ENCODE data around the gene TNFSF15.

The TNFSF15 gene

DNA sequence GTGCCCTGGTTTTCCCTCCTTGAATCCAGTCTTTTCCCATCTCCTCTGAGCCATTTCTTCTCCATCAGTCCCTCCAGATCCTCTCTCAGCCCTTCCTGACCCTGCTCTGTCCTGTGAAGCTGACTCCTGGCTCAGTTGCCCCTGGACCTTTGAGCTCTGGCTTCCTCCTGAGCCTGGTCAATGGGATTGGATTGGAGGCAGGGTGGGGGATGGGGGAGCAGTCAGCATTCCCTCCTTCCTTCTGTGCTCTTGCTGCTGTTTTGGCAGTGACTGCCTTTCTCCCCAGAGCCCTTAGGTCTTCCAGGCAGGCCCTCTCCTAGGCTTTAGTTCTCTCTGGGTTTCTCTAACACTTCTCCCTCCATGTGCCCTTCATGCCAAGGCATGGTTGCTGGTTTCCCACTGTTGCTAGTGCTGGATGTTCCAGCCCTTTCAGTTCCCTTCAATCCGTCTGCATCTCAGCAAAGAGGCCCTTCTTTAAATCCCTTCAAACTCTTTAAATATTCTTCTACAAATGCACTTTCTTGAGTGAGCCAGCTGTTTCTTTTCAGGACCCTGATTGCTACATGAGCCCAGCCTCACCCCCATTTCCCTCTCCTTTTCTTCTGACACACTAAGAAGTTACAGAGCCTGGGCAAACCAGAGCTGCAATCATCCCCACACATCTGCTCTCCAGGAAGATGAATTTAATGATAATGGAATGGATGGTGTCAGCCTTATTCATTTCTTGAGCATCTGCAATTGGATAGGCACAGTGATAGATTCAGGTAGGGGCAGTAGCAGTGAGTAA, 2.2 kb downstream of the TNFSF15 start:
- Histone ChIP-seq H3K4me3 (ENCODE audit: low read length) (no peak overlapping the region), H3K4me1 (ENCODE audit: low read length) (peaks cover 39% of the 10 kb centered on the region), H3K27me3 (ENCODE audit: low read depth, low read length) (peaks cover 29% of the 10 kb centered on the region), H2AFZ (ENCODE audit: low read depth, low read length) (no peak overlapping the region), H4K20me1 (ENCODE audit: insufficient read depth, low read length) (no peaks in the 10 kb centered on the region), H3K4me2 (ENCODE audit: low read length) (no peak overlapping the region), H3K36me3 (replicated peaks; ENCODE audit: low read depth, low read length) (no peaks in the 10 kb centered on the region), H3K9ac (ENCODE audit: low read length) (no peak overlapping the region), H3K27ac (ENCODE audit: low read length) (no peak overlapping the region), H3K79me2 (ENCODE audit: low read length) (no peaks in the 10 kb centered on the region), H3K9me3 (ENCODE audit: insufficient read depth, low read length) (no peaks in the 10 kb centered on the region)
- TF ChIP-seq, protein P1, sequence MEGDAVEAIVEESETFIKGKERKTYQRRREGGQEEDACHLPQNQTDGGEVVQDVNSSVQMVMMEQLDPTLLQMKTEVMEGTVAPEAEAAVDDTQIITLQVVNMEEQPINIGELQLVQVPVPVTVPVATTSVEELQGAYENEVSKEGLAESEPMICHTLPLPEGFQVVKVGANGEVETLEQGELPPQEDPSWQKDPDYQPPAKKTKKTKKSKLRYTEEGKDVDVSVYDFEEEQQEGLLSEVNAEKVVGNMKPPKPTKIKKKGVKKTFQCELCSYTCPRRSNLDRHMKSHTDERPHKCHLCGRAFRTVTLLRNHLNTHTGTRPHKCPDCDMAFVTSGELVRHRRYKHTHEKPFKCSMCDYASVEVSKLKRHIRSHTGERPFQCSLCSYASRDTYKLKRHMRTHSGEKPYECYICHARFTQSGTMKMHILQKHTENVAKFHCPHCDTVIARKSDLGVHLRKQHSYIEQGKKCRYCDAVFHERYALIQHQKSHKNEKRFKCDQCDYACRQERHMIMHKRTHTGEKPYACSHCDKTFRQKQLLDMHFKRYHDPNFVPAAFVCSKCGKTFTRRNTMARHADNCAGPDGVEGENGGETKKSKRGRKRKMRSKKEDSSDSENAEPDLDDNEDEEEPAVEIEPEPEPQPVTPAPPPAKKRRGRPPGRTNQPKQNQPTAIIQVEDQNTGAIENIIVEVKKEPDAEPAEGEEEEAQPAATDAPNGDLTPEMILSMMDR (IDR thresholded peaks at IDR 0.05; ENCODE audit: low read depth, low read length), result no peak
- TF ChIP-seq EZH2phosphoT487 (IDR thresholded peaks at IDR 0.05; ENCODE audit: low read depth), result no peak

DNA sequence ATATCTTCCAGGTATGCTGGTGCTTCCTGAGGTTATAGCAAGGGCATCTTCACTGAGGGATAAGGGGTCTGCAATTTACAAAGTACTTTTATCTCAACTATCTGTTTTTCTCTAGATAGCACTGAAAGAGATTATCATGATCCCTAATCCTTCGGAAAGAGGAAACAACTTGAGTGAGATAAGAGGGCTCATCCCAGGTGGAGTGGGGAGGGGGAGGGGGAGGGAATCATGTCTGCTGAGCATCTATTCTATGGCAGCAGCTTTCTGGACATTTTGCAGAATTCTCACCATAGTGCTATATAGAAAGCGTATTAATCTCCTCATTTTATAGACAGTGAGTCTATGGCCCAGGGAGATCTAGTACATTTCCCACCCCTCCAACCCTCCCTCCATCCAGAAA, 5.9 kb downstream of the TNFSF15 start:
- Histone ChIP-seq H2AFZ (ENCODE audit: low read depth, low read length) (no peak overlapping the region), H3K9me3 (ENCODE audit: insufficient read depth, low read length) (no peaks in the 10 kb centered on the region), H3K4me2 (ENCODE audit: low read length) (no peak overlapping the region), H3K4me1 (ENCODE audit: low read length) (peaks cover 11% of the 10 kb centered on the region), H3K27ac (ENCODE audit: low read length) (no peak overlapping the region), H3K36me3 (replicated peaks; ENCODE audit: low read depth, low read length) (no peaks in the 10 kb centered on the region), H3K79me2 (ENCODE audit: low read length) (no peaks in the 10 kb centered on the region), H3K9ac (ENCODE audit: low read length) (no peak overlapping the region), H3K27me3 (ENCODE audit: low read depth, low read length) (peaks cover 31% of the 10 kb centered on the region), H3K4me3 (ENCODE audit: low read length) (no peak overlapping the region), H4K20me1 (ENCODE audit: insufficient read depth, low read length) (no peaks in the 10 kb centered on the region)
- TF ChIP-seq EZH2phosphoT487 (IDR thresholded peaks at IDR 0.05; ENCODE audit: low read depth), result no peak
- TF ChIP-seq, protein P1 (IDR thresholded peaks at IDR 0.05; ENCODE audit: low read depth, low read length), result no peak

DNA sequence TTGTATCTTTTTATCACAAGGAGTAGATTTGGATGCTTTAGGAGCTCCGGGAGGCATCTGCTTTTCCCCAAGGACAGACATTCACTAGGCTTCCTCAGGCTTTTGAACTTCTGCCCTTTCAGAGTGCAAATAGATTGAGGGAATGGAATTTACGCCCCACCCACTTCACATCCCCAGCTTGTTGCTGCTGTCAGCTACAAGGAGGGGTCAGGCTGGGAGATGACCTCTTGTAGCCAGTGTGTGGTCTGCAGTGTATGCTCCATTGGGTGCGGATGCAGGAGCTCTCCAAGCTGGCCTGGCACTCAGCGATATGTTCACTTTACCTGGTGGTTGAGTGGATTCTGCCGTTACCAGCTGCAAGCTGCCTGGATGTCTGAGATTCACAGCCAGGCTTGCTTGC, 6.4 kb downstream of the TNFSF15 start:
- H3K4me1 ChIP-seq (ENCODE audit: low read length), result peaks cover 8% of the 10 kb centered on the region

DNA sequence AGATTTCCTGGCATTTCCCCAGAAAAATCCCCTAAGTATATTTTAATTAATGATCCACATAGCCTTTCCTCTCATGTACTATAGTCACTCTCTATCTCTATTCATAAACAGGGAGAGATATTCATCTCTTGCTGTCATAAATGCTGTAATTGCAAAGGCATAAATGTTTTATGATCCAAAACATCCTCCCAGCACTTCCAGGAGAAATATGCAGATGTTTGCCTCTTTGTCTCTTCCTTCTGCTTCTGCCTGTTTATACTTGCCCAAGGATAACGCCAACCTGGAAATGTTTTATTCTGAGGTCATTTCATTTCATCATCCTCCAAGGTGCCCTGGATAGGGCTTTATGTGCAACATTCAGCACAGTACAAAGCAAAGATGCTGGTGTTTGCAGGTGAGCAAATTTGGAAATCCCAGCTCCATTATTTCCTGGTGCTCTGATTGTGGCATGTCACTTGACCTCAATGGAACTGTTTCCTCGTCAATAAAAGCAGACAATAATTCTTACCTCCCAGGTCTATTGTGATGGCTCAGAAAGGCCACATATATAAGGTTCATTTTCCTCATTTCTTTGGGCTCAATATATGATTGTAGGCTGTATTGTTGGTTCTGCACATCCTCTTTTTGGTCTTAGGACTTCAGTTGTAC, 6.9 kb downstream of the TNFSF15 start:
- Histone ChIP-seq H2AFZ (ENCODE audit: low read depth, low read length) (no peak overlapping the region), H3K79me2 (ENCODE audit: low read length) (no peaks in the 10 kb centered on the region), H3K27me3 (ENCODE audit: low read depth, low read length) (peaks cover 22% of the 10 kb centered on the region), H4K20me1 (ENCODE audit: insufficient read depth, low read length) (no peaks in the 10 kb centered on the region), H3K9me3 (ENCODE audit: insufficient read depth, low read length) (no peaks in the 10 kb centered on the region), H3K9ac (ENCODE audit: low read length) (no peak overlapping the region), H3K4me2 (ENCODE audit: low read length) (no peak overlapping the region), H3K27ac (ENCODE audit: low read length) (no peak overlapping the region), H3K36me3 (replicated peaks; ENCODE audit: low read depth, low read length) (no peaks in the 10 kb centered on the region), H3K4me1 (ENCODE audit: low read length) (peaks cover 8% of the 10 kb centered on the region), H3K4me3 (ENCODE audit: low read length) (no peak overlapping the region)
- TF ChIP-seq EZH2phosphoT487 (IDR thresholded peaks at IDR 0.05; ENCODE audit: low read depth), result no peak
- TF ChIP-seq, protein P1 (IDR thresholded peaks at IDR 0.05; ENCODE audit: low read depth, low read length), result no peak

More for the DNA sequence above, 6.4 kb downstream of the TNFSF15 start:
- Histone ChIP-seq H3K4me3 (ENCODE audit: low read length) (no peak overlapping the region), H3K36me3 (replicated peaks; ENCODE audit: low read depth, low read length) (no peaks in the 10 kb centered on the region), H2AFZ (ENCODE audit: low read depth, low read length) (no peak overlapping the region), H3K27me3 (ENCODE audit: low read depth, low read length) (peaks cover 28% of the 10 kb centered on the region), H3K27ac (ENCODE audit: low read length) (no peak overlapping the region), H3K9ac (ENCODE audit: low read length) (no peak overlapping the region), H3K4me2 (ENCODE audit: low read length) (no peak overlapping the region), H4K20me1 (ENCODE audit: insufficient read depth, low read length) (no peaks in the 10 kb centered on the region), H3K79me2 (ENCODE audit: low read length) (no peaks in the 10 kb centered on the region), H3K9me3 (ENCODE audit: insufficient read depth, low read length) (no peaks in the 10 kb centered on the region)
- no peak for TF ChIP-seq EZH2phosphoT487 (IDR thresholded peaks at IDR 0.05; ENCODE audit: low read depth)
- TF ChIP-seq, protein P1 (IDR thresholded peaks at IDR 0.05; ENCODE audit: low read depth, low read length), result no peak
